PC-3 (cell line): Measurements from ENCODE around the gene ADAMTSL1. TPM values are rescaled to one million over a fixed set of nuclear protein-coding genes. Genes with fewer than 3 reads are reported as not detected.

Experiments used
- ATAC-seq: fragments of 200-7000 bp; cut with Tn5 transposase; 2 replicates; pipeline ENCODE4 v1.9.1; 2020; ENCODE audit warnings: mild to moderate bottlenecking, moderate library complexity
- BruUV-seq: library from RNA; stranded (reverse); fragments of 400-500 nt; replicated peaks from 2 replicates; lab custom pipeline; 2021; lab: Mats Ljungman, UMichigan
- CTCF ChIA-PET: fragments of 300-600 bp; sonication (Branson Sonifier 250); formaldehyde crosslinking; loops from one replicate; lab custom pipeline; 2022; ENCODE audit warnings: antibody characterized with exemption; lab: Charles Lee
- POLR2A ChIA-PET: fragments of 300-600 bp; sonication (Branson Sonifier 250); formaldehyde crosslinking; loops from one replicate; lab custom pipeline; 2022; ENCODE audit warnings: antibody characterized with exemption; ENCODE audit not compliant: unreplicated experiment; lab: Charles Lee
- DNase-seq: peaks from one replicate; pipeline ENCODE4 v3.0.0-alpha.2; 2015
- H2AFZ ChIP-seq: fragments of 300-600 bp; sonication (generic); 2 replicates; pipeline ENCODE4 v1.6.0; 2016; ENCODE audit warnings: antibody characterized with exemption, low read length
- H3F3A ChIP-seq: fragments of 300-600 bp; sonication (generic); one replicate; pipeline ENCODE4 v1.6.0; 2017; ENCODE audit warnings: antibody characterized with exemption, low read length, control low read depth, mild to moderate bottlenecking; ENCODE audit not compliant: unreplicated experiment
- H3K27ac ChIP-seq: fragments of 300-600 bp; sonication (generic); 2 replicates; pipeline ENCODE4 v1.5.1; 2016; ENCODE audit warnings: mild to moderate bottlenecking, low read length
- H3K27me3 ChIP-seq: fragments of 300-600 bp; sonication (generic); 2 replicates; pipeline ENCODE4 v1.6.1; 2016; ENCODE audit warnings: low read length, mixed read lengths
- H3K36me3 ChIP-seq: fragments of 300-600 bp; sonication (generic); 2 replicates; pipeline ENCODE4 v1.6.1; 2016; ENCODE audit warnings: low read depth, mixed run types, low read length, mixed read lengths
- H3K4me1 ChIP-seq: fragments of 300-600 bp; sonication (generic); 2 replicates; pipeline ENCODE4 v1.5.1; 2016; ENCODE audit warnings: low read length; ENCODE audit not compliant: insufficient read depth
- H3K4me2 ChIP-seq: fragments of 300-600 bp; sonication (generic); 2 replicates; pipeline ENCODE4 v1.6.0; 2016; ENCODE audit warnings: low read length
- H3K4me3 ChIP-seq: fragments of 300-600 bp; sonication (generic); 2 replicates; pipeline ENCODE4 v1.5.1; 2016; ENCODE audit warnings: mild to moderate bottlenecking, low read length, mixed read lengths
- H3K79me2 ChIP-seq: fragments of 300-600 bp; sonication (generic); 2 replicates; pipeline ENCODE4 v1.6.1; 2017; ENCODE audit warnings: low read length, mixed read lengths
- H3K9ac ChIP-seq: fragments of 300-600 bp; sonication (generic); 2 replicates; pipeline ENCODE4 v1.6.0; 2016; ENCODE audit warnings: mild to moderate bottlenecking, low read length
- H3K9me2 ChIP-seq: fragments of 300-600 bp; sonication (generic); replicated peaks from 2 replicates; pipeline ENCODE4 v1.6.1; 2016; ENCODE audit warnings: mixed run types, low read length, mixed read lengths
- H3K9me3 ChIP-seq: fragments of 300-600 bp; sonication (generic); 2 replicates; pipeline ENCODE4 v1.6.1; 2016; ENCODE audit warnings: low read length, mixed read lengths
- H4K20me1 ChIP-seq: fragments of 300-600 bp; sonication (generic); 2 replicates; pipeline ENCODE4 v1.6.1; 2016; ENCODE audit warnings: low read length, mixed read lengths
- CTCF ChIP-seq: fragments of 300-600 bp; sonication (generic); conservative IDR thresholded peaks from 2 replicates; pipeline ENCODE4 v1.5.1; 2017; ENCODE audit warnings: antibody characterized with exemption, low read depth, mild to moderate bottlenecking, low read length
- EZH2 ChIP-seq: fragments of 300-600 bp; sonication (generic); IDR thresholded peaks from one replicate; pipeline ENCODE4 v1.6.1; 2017; ENCODE audit warnings: antibody characterized with exemption, mild to moderate bottlenecking, low read length; ENCODE audit not compliant: unreplicated experiment
- EZH2phosphoT487 ChIP-seq: fragments of 300-600 bp; sonication (generic); IDR thresholded peaks from 2 replicates; pipeline ENCODE4 v1.6.1; 2018; ENCODE audit warnings: mild to moderate bottlenecking, antibody characterized with exemption, low read length, borderline replicate concordance
- intact Hi-C: fragments of 100-400 bp; cut with micrococcal nuclease; formaldehyde crosslinking; loops from 2 replicates; pipeline ENCODE4 v1.9.0; 2023
- total RNA-seq: library from RNA; depleted of rRNA; stranded (reverse); fragments of >200 nt; gene quantifications from 2 replicates; pipeline ENCODE4 v1.2.3, GENCODE V29; 2014

ADAMTSL1 gene
- total RNA-seq, 1 experiment from 2014 or later = 0.26 TPM

GRCh38 chr9:18703151-18703900 lies 229.4 kb downstream of the ADAMTSL1 start:
- H3K4me1 ChIP-seq = no peaks in the 10 kb centered on the region
- ATAC-seq (no peak), DNase-seq (no peak)
- H3K9me2 ChIP-seq = no peaks in the 10 kb centered on the region
- H4K20me1 ChIP-seq = no peaks in the 10 kb centered on the region
- no peak overlapping the region for H3K4me2 ChIP-seq
- no peaks in the 10 kb centered on the region for H3F3A ChIP-seq
- no peak overlapping the region for H3K4me3 ChIP-seq
- no peaks in the 10 kb centered on the region for H3K9me3 ChIP-seq
- CTCF ChIA-PET = interaction anchor here (0.6 kb wide), 1 partner anchor 48 kb away, joined by 11 read pairs; no protein-coding TSS in a partner anchor
- H3K79me2 ChIP-seq = no peaks in the 10 kb centered on the region
- H3K36me3 ChIP-seq = no peaks in the 10 kb centered on the region
- no peak overlapping the region for H2AFZ ChIP-seq
- H3K27me3 ChIP-seq = no peaks in the 10 kb centered on the region
- intact Hi-C loops = no loop called here
- TF ChIP-seq EZH2 = no peak
- TF ChIP-seq EZH2phosphoT487 = no peak
- TF ChIP-seq CTCF = no peak
- no peak overlapping the region for H3K9ac ChIP-seq
- no TSS peak for BruUV-seq
- POLR2A ChIA-PET = no interaction called here
- no peak overlapping the region for H3K27ac ChIP-seq

GRCh38 chr9:18703901-18704379 lies 230.0 kb downstream of the ADAMTSL1 start:
- Histone ChIP-seq H3F3A (no peaks in the 10 kb centered on the region), H3K79me2 (no peaks in the 10 kb centered on the region), H3K9me3 (no peaks in the 10 kb centered on the region), H3K9me2 (no peaks in the 10 kb centered on the region), H3K27me3 (no peaks in the 10 kb centered on the region), H3K4me1 (no peaks in the 10 kb centered on the region), H3K36me3 (no peaks in the 10 kb centered on the region), H3K27ac (no peak overlapping the region), H3K9ac (no peak overlapping the region), H3K4me2 (no peak overlapping the region), H2AFZ (no peak overlapping the region), H3K4me3 (no peak overlapping the region), H4K20me1 (no peaks in the 10 kb centered on the region)
- DNase-seq (no peak), ATAC-seq (no peak)
- ChIA-PET POLR2A (no interaction called here), CTCF (no interaction called here)
- no peak for TF ChIP-seq EZH2
- TF ChIP-seq EZH2phosphoT487 = no peak
- TF ChIP-seq CTCF = no peak
- no TSS peak for BruUV-seq
- intact Hi-C loops = no loop called here

GRCh38 chr9:18705796-18706392 lies 231.9 kb downstream of the ADAMTSL1 start:
- Histone ChIP-seq H3K9me2 (no peaks in the 10 kb centered on the region), H3K79me2 (no peaks in the 10 kb centered on the region), H3K4me2 (no peak overlapping the region), H3K27ac (no peak overlapping the region), H3K9ac (no peak overlapping the region), H4K20me1 (no peaks in the 10 kb centered on the region), H3K27me3 (no peaks in the 10 kb centered on the region), H3K4me3 (no peak overlapping the region), H3K9me3 (no peaks in the 10 kb centered on the region), H3K36me3 (no peaks in the 10 kb centered on the region), H2AFZ (no peak overlapping the region), H3K4me1 (no peaks in the 10 kb centered on the region), H3F3A (no peaks in the 10 kb centered on the region)
- no peak for ATAC-seq
- no peak for DNase-seq
- BruUV-seq = no TSS peak
- CTCF ChIA-PET = no interaction called here
- intact Hi-C loops = no loop called here
- TF ChIP-seq EZH2 (no peak), EZH2phosphoT487 (no peak), CTCF (no peak)
- POLR2A ChIA-PET = no interaction called here
